Measurements from ENCODE around the gene COX7B2.
A peak's percentile ranks its signal among the peaks of the same experiment; 100 is the strongest.

The COX7B2 gene

GRCh38 chr4:46933686-46934085 lies 24.6 kb upstream of the COX7B2 start:
- TF ChIP-seq RARB (CRISPR knock-in tag; IDR thresholded peaks at IDR 0.05) (no peak), PPARA (CRISPR knock-in tag; IDR thresholded peaks at IDR 0.05; ENCODE audit: borderline replicate concordance) (no peak), GLIS3 (CRISPR knock-in tag; IDR thresholded peaks at IDR 0.05) (no peak), CREB5 (CRISPR knock-in tag; IDR thresholded peaks at IDR 0.05; ENCODE audit: low read depth) (no peak), ZNF565 (CRISPR knock-in tag; conservative IDR thresholded peaks at IDR 0.05; ENCODE audit: low read depth) (no peak), CSRNP3 (CRISPR knock-in tag; IDR thresholded peaks at IDR 0.05) (no peak), ZNF70 (CRISPR knock-in tag; IDR thresholded peaks at IDR 0.05) (no peak), ARNTL (CRISPR knock-in tag; IDR thresholded peaks at IDR 0.05; ENCODE audit: borderline replicate concordance, low read depth) (no peak), ESRRG (CRISPR knock-in tag; IDR thresholded peaks at IDR 0.05) (no peak), TSHZ2 (CRISPR knock-in tag; IDR thresholded peaks at IDR 0.05) (no peak), BACH2 (CRISPR knock-in tag; IDR thresholded peaks at IDR 0.05; ENCODE audit: borderline replicate concordance) (no peak), CSDC2 (CRISPR knock-in tag; IDR thresholded peaks at IDR 0.05) (no peak), ISL1 (CRISPR knock-in tag; IDR thresholded peaks at IDR 0.05) (no peak), POU6F1 (CRISPR knock-in tag; IDR thresholded peaks at IDR 0.05; ENCODE audit: borderline replicate concordance, low read depth) (no peak), SNAI2 (CRISPR knock-in tag; IDR thresholded peaks at IDR 0.05) (no peak), ZC3H10 (CRISPR knock-in tag; IDR thresholded peaks at IDR 0.05) (no peak), ZNF8 (CRISPR knock-in tag; IDR thresholded peaks at IDR 0.05) (no peak), TCF4 (CRISPR knock-in tag; IDR thresholded peaks at IDR 0.05; ENCODE audit: borderline replicate concordance) (no peak), TOX (CRISPR knock-in tag; IDR thresholded peaks at IDR 0.05; ENCODE audit: borderline replicate concordance) (no peak)
- ATAC-seq: no peak

- ATAC-seq: peak; percentile 84
- TF ChIP-seq ZNF8 (CRISPR knock-in tag; IDR thresholded peaks at IDR 0.05): no peak
- no peak for TF ChIP-seq ARNTL (CRISPR knock-in tag; IDR thresholded peaks at IDR 0.05; ENCODE audit: borderline replicate concordance, low read depth)
- no peak for TF ChIP-seq POU6F1 (CRISPR knock-in tag; IDR thresholded peaks at IDR 0.05; ENCODE audit: borderline replicate concordance, low read depth)
- no peak for TF ChIP-seq RARB (CRISPR knock-in tag; IDR thresholded peaks at IDR 0.05)
- TF ChIP-seq ZFP30 (CRISPR knock-in tag; IDR thresholded peaks at IDR 0.05): no peak
- no peak for TF ChIP-seq OSR1 (CRISPR knock-in tag; IDR thresholded peaks at IDR 0.05)
- TF ChIP-seq ZNF565 (CRISPR knock-in tag; conservative IDR thresholded peaks at IDR 0.05; ENCODE audit: low read depth): no peak
- TF ChIP-seq TCF4 (CRISPR knock-in tag; IDR thresholded peaks at IDR 0.05; ENCODE audit: borderline replicate concordance): no peak
- no peak for TF ChIP-seq ESRRG (CRISPR knock-in tag; IDR thresholded peaks at IDR 0.05)
- TF ChIP-seq ZFP3 (CRISPR knock-in tag; IDR thresholded peaks at IDR 0.05): no peak
- no peak for TF ChIP-seq ZNF70 (CRISPR knock-in tag; IDR thresholded peaks at IDR 0.05)
- no peak for TF ChIP-seq CSDC2 (CRISPR knock-in tag; IDR thresholded peaks at IDR 0.05)
- no peak for TF ChIP-seq PATZ1 (CRISPR knock-in tag; IDR thresholded peaks at IDR 0.05; ENCODE audit: borderline replicate concordance)
- TF ChIP-seq BACH2 (CRISPR knock-in tag; IDR thresholded peaks at IDR 0.05; ENCODE audit: borderline replicate concordance): no peak
- TF ChIP-seq TSHZ2 (CRISPR knock-in tag; IDR thresholded peaks at IDR 0.05): no peak
- TF ChIP-seq TOX (CRISPR knock-in tag; IDR thresholded peaks at IDR 0.05; ENCODE audit: borderline replicate concordance): no peak
- no peak for TF ChIP-seq GLIS3 (CRISPR knock-in tag; IDR thresholded peaks at IDR 0.05)
- no peak for TF ChIP-seq ZC3H10 (CRISPR knock-in tag; IDR thresholded peaks at IDR 0.05)
- TF ChIP-seq CREB5 (CRISPR knock-in tag; IDR thresholded peaks at IDR 0.05; ENCODE audit: low read depth): no peak
These were observed 22.9 kb upstream of the COX7B2 start for GRCh38 chr4:46931981-46932380.

Data from SK-N-SH treated with all-trans-retinoic acid at 6 μM for 48 hours (cell line).